GM21717 (cell line): Measurements from ENCODE around the gene MORN1.

Experiments
- ATAC-seq: cut with Tn5 transposase; IDR thresholded peaks from one replicate; pipeline ENCODE4 v1.9.1; 2021; ENCODE audit warnings: mild to moderate bottlenecking, moderate library complexity; ENCODE audit not compliant: unreplicated experiment

Gene MORN1

GRCh38 chr1:2311184-2312032 lies 79.9 kb downstream of the MORN1 start:
- ATAC-seq = no peak

GRCh38 chr1:2310332-2311183 lies 80.8 kb downstream of the MORN1 start:
- ATAC-seq = no peak

DNA sequence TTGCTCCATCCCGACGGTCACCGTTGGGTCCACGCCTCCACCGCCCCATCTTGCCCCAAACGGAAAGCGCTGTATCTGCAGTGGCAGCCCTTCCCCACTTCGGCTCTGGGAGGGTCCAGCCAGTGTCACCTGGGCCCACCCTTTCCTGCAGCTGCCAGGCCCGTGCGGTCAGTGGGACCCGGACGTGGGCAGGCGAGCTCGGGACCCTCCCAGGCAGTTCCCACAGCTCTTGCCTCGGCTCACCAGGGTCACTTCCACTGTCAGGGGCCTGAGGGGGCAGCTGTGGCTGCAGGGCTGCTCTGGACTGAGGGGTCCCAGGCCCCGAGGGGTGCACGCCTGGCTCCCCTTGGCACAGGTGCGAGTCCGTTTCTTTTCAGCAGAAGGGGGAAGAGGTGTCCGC lies 82.5 kb downstream of the MORN1 start:
- no peak for ATAC-seq

GRCh38 chr1:2307972-2308371 lies 83.4 kb downstream of the MORN1 start:
- ATAC-seq = no peak

DNA sequence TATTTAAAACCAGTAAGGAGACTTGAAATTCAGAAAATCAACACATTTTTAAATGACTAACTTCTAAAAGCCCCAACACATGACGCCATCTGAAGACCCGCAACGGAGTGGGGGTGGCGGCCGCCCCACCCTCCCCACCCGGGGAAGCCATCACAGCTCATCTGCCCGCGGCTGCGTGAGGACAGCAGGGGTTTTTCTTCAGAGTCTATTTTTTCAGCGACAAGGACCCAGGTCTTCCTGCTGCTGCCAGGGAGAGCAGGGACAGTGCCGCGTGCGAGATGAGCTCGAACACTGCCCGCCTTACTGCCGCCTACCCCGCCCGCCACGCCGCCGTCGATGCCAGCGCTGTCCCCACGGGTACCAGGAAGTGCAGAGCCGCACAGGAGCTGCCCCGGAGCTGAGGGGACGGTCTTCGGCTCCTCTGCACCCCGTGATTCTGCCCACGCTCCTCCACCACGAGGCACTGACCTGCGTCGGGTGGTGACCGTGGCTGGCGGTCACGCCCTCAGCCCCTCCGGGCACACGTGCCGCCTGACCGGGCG lies 84.2 kb downstream of the MORN1 start:
- no peak for ATAC-seq

DNA sequence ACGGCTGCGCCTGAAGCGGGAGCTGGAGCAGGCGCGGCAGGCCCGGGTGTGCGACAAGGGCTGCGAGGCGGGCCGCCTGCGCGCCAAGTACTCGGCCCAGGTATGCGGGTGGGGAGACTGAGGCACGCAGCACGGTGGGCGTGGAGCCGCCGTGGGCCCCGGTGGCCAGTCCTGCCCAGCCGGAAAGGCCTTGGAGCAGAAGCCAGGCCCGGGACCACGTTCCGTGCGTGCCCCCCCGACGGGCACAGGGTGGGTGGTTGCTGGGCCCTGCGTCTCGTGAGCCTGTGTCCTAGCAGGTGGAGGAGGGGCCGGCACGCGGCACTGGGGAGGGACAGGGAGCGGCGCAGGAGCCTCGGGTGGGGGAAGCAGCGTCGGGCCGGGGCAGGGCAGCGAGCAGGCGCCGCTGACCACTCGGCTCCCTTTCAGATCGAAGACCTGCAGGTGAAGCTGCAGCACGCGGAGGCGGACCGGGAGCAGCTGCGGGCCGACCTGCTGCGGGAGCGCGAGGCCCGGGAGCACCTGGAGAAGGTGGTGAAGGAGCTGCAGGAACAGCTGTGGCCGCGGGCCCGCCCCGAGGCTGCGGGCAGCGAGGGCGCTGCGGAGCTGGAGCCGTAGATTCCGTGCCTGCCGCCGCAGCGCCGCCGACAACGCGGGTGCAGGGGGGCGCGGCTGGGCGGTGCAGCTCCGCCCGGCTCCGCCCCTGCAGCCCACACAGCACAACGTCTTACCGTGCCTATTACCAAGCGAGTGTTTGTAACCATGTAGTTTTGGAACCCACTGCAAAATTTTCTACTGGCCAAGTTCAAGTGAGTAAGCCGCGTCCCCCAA lies 85.0 kb downstream of the MORN1 start:
- ATAC-seq = no peak

- ATAC-seq = no peak
Observed at GRCh38 chr1:2304921-2305681, 86.3 kb downstream of the MORN1 start.

DNA sequence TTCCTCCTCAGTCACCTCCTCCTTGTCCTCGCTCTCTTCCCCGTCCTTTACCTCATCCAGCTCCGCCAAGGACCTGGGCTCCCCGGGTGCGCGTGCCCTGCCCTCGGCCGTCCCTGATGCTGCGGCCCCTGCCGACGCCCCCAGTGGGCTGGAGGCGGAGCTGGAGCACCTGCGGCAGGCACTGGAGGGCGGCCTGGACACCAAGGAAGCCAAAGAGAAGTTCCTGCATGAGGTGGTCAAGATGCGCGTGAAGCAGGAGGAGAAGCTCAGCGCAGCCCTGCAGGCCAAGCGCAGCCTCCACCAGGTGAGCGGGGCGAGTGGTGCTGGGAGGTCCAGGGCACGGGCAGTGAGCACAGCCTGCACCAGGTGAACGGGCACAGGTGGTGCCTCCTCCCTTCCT lies 87.1 kb downstream of the MORN1 start:
- ATAC-seq = no peak

DNA sequence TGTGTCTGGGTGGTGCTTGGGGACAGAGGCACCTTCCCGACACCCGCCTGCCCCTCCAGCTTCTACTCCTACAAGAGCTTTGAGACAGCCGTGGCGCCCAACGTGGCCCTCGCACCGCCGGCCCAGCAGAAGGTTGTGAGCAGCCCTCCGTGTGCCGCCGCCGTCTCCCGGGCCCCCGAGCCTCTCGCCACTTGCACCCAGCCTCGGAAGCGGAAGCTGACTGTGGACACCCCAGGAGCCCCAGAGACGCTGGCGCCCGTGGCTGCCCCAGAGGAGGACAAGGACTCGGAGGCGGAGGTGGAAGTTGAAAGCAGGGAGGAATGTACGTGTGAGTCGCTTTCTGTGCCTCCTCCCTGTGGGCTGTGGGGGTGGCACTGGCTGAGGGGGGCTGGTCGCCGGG lies 87.6 kb downstream of the MORN1 start:
- ATAC-seq = no peak

DNA sequence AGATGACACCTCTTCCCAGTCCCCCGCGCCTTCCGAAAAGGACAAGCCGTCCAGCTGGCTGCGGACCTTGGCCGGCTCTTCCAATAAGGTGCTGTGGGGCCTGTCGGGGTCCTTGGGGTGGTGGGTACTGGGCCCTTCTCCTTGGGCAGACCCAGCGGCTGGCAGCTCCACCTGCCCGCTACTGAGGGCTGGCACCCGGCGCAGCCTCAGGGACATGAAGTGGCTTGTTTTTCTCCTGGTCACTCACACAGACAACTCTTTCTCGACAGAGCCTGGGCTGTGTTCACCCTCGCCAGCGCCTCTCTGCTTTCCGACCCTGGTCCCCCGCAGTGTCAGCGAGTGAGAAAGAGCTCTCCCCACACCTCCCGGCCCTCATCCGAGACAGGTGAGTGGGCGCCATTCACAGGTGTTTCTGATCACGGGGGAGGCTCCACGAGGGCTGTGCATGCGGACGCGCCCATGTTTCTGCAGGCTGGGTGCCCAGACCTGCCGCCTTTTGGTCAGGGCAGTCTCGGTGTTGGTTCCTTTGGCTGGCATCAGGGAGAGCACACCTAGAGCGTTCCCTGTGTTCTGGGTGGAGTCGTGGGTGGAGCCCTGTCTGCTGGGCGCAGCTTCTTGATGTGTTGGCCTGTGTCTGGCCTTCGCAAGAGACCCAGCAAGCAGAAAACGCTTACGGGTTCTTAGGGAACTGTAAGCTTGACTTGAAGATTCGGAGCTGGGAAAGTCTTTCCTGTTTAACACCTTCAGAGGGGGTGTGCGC lies 88.2 kb downstream of the MORN1 start:
- no peak for ATAC-seq

GRCh38 chr1:2302292-2302925 lies 88.9 kb downstream of the MORN1 start:
- no peak for ATAC-seq

- no peak for ATAC-seq
Observed at GRCh38 chr1:2301607-2302291, 89.6 kb downstream of the MORN1 start.

GRCh38 chr1:2300851-2301606 lies 90.3 kb downstream of the MORN1 start:
- peak; percentile 57 for ATAC-seq

- peak; percentile 72 for ATAC-seq
Observed at GRCh38 chr1:2300004-2300771, 91.2 kb downstream of the MORN1 start.

GRCh38 chr1:2299131-2299627 lies 92.2 kb downstream of the MORN1 start:
- ATAC-seq = no peak

DNA sequence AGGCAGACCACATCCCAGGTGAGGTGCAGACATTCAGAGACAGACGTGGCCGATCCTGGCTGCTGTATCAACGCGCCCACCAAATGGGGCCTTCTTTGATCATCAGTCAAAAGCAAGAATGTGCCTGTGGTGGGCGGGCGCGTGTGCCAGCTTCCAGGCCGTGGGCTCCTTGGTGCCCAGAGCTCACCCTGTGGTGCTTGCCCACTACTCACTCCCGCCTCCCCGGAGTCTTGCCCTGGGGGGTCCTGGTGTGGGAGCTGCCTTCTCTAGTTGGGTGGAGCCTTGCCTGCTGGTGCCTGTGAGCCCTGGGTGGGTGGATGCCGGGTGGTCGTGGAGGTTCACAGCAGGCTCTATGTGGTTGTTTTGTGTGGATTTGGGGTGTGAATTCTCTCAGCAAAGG lies 92.7 kb downstream of the MORN1 start:
- no peak for ATAC-seq
